Bronchial epithelial cell (primary cell): ENCODE measurements around the gene PSPH. TPM values are rescaled to one million over a fixed set of nuclear protein-coding genes. Genes with fewer than 3 reads are reported as not detected.

ENCODE experiments used
- DNase-seq: peaks from one replicate; pipeline ENCODE4 v3.0.0-alpha.2; 2010; ENCODE audit warnings: low read depth
- FAIRE-seq: peaks from 2 replicates; lab custom pipeline; 2011; peaks lifted over from hg19 to GRCh38; lab: Jason Lieb, UNC
- H3K27me3 ChIP-seq: 2 replicates; pipeline ENCODE4 v1.5.1; 2011; ENCODE audit warnings: low read length; ENCODE audit not compliant: control insufficient read depth, insufficient read depth
- H3K36me3 ChIP-seq: 2 replicates; pipeline ENCODE4 v1.5.1; 2011; ENCODE audit warnings: low read length; ENCODE audit not compliant: control insufficient read depth, insufficient read depth
- H3K4me3 ChIP-seq: 2 replicates; pipeline ENCODE4 v1.5.1; 2011; ENCODE audit warnings: mild to moderate bottlenecking, low read depth, low read length, control low read depth
- total RNA-seq: library from RNA; depleted of rRNA; stranded (reverse); fragments of >200 nt; gene quantifications from 2 replicates; pipeline ENCODE4 v1.2.1, GENCODE V29; 2014
- TF ChIP-seq, protein P1 (sequence below): IDR thresholded peaks from 2 replicates; pipeline ENCODE4 v1.5.1; 2011; ENCODE audit warnings: mild to moderate bottlenecking, moderate library complexity, low read length, control low read depth, inconsistent platforms; ENCODE audit not compliant: insufficient read depth, severe bottlenecking

Gene PSPH
- total RNA-seq, 1 donor from 2014 or later = 162 TPM

DNA sequence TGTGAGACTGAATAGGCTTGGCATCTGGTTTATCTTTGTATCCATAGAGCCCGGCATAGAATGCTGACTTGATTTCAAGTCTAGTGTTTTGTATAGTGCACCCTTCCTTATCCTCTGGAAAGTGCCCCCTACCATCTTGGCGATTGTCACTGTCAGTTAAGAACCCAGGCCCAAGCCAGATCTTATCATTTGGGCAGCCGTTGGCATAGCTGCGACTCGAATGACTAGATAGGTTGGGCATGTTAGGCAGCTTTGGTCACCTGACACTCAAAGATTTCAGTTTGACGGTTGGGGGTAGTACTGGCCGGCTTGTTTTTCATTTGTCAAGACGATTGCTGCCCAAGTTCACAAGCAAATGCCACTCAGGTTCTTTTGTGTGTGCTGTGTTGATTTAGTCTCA, 80.3 kb downstream of the PSPH start:
- Histone ChIP-seq H3K36me3 (peaks cover 2% of the 10 kb centered on the region), H3K4me3 (no peak overlapping the region), H3K27me3 (no peaks in the 10 kb centered on the region)
- TF ChIP-seq, protein P1, sequence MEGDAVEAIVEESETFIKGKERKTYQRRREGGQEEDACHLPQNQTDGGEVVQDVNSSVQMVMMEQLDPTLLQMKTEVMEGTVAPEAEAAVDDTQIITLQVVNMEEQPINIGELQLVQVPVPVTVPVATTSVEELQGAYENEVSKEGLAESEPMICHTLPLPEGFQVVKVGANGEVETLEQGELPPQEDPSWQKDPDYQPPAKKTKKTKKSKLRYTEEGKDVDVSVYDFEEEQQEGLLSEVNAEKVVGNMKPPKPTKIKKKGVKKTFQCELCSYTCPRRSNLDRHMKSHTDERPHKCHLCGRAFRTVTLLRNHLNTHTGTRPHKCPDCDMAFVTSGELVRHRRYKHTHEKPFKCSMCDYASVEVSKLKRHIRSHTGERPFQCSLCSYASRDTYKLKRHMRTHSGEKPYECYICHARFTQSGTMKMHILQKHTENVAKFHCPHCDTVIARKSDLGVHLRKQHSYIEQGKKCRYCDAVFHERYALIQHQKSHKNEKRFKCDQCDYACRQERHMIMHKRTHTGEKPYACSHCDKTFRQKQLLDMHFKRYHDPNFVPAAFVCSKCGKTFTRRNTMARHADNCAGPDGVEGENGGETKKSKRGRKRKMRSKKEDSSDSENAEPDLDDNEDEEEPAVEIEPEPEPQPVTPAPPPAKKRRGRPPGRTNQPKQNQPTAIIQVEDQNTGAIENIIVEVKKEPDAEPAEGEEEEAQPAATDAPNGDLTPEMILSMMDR = no peak
- DNase-seq (no peak), FAIRE-seq (no peak)

DNA sequence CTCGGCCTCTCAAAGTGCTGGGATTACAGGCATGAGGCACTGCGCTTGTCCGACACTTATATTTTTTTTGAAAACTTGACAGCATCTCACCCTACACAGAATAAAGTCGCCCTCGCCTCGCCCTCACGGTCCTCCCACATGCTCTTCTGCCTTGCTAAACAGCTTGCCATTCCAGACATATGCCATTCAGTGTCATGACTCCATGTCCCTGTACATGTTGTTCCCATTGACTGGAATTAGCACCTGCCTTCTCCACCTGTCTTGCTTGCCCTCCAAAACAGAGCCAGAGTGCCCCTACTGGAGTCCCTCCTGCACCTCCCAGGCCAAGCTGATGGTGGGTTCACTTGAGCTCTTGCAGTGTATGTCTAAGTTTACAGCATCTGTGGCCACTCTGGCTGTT, 80.7 kb downstream of the PSPH start:
- FAIRE-seq = no peak
- DNase-seq = no peak
- Histone ChIP-seq H3K36me3 (peaks cover 2% of the 10 kb centered on the region), H3K27me3 (no peaks in the 10 kb centered on the region), H3K4me3 (no peak overlapping the region)
- TF ChIP-seq, protein P1 = no peak

DNA sequence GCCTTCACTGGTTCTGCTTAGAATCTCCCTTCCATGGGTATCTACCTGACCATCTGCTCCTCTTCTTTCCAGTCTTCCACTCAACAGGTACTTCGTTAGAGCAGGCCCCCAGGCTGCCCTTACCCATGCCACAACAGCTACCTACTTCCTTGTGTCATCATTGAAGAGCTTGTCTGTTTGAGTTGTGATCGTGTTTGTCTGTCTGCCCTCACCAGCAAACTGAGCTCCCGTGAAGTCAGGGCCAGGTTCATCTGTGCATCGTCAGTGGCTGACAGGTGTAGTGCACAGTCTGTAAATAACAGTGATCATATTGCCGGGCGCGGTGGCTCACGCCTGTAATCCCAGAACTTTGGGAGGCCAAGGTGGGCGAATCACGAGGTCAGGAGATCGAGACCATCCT, 81.9 kb downstream of the PSPH start:
- DNase-seq (no peak), FAIRE-seq (no peak)
- no peaks in the 10 kb centered on the region for H3K27me3 ChIP-seq
- no peak overlapping the region for H3K4me3 ChIP-seq
- H3K36me3 ChIP-seq = peaks cover 2% of the 10 kb centered on the region
- TF ChIP-seq, protein P1 = no peak

DNA sequence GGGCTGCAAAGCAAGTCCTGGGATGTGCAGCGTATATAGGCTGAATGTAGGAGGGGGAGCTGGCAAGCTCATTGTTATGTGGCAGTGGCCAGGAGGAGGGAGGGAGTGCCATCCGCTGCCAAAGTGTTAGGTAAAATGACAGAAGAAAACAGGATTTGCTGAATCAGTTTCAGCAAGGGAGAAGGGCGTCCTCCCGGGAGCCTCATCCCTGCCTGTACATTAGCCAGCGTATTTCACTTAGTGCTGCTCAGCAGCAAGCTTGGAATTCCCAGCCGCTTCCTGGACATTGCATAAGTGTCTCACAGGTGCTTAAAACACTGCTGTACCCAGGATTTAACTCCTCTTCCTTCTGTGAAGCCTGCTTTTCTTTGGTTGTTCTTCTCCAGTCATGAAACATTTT, 84.4 kb downstream of the PSPH start:
- no peak for FAIRE-seq
- DNase-seq = peak; percentile 15

DNA sequence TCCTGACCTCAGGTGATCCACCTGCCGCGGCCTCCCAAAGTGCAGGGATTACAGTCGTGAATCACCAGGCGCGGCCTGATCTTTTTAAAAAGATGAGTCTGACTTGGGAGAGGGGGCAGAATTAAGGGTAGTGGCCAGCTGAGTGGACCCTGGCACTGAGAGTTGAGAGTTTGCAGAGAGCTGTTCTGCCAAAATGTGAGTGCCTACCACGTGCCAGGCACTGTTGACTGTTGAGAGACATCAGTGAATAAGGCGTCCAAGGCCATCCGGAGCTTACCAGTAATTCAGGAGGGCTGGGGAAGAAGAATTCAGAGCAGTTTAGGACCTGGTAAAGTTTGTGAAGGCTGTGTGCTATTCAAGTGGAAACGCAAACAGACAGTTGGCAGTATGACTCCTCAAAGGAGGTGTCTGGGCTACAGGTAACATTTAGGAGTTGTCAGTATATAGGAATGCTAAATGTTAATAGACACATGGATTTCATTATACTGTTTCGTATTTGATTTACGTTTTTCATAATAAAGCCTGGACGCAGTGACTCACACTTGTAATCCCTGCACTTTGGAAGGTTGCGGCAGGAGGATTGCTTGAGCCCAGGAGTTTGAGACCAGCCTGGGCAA, 85.3 kb downstream of the PSPH start:
- Histone ChIP-seq H3K27me3 (no peaks in the 10 kb centered on the region), H3K4me3 (peak overlapping the region; percentile 9), H3K36me3 (peaks cover 2% of the 10 kb centered on the region)
- FAIRE-seq = no peak
- TF ChIP-seq, protein P1 = no peak
- DNase-seq = peak; percentile 89

More for the DNA sequence above, 84.4 kb downstream of the PSPH start:
- H3K4me3 ChIP-seq = no peak overlapping the region
- peaks cover 2% of the 10 kb centered on the region for H3K36me3 ChIP-seq
- TF ChIP-seq, protein P1 = no peak
- H3K27me3 ChIP-seq = no peaks in the 10 kb centered on the region

DNA sequence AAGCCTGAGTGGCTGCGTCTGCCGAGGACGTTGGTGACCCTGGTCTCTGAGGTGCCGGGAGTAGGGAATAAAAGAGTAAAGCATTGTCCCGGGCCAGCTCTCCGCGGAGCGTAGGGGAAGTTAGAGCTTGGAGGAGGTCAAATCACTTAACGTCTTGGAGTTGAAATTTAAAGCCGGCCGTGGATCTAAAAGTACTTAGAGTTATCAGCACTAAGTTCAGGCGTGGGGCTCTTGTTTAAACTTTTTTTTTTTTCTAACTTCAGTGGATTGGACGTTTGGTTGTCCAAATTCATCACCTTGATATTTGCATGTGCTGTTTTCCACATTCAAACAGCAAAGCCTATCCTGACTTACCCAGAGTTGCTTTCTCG, 86.2 kb downstream of the PSPH start:
- Histone ChIP-seq H3K27me3 (no peaks in the 10 kb centered on the region), H3K4me3 (peak overlapping the region; percentile 43), H3K36me3 (no peaks in the 10 kb centered on the region)
- DNase-seq (peak; percentile 33), FAIRE-seq (no peak)
- TF ChIP-seq, protein P1 = no peak
